GM23338 (cell line): ENCODE data around the gene DIO2. TPM values are rescaled to one million over a fixed set of nuclear protein-coding genes. Genes with fewer than 3 reads are reported as not detected.

Source experiments
- ATAC-seq: fragments of 200-7000 bp; cut with Tn5 transposase; 3 replicates; pipeline ENCODE4 v1.9.1; 2020
- DNase-seq: peaks from one replicate; pipeline ENCODE4 v3.0.0-alpha.2; 2015; ENCODE audit warnings: low spot score
- H2AFZ ChIP-seq: fragments of 200-600 bp; sonication (generic); 2 replicates; pipeline ENCODE4 v1.8.0; 2016; ENCODE audit warnings: antibody characterized with exemption, mild to moderate bottlenecking, moderate library complexity
- H3F3A ChIP-seq: fragments of 200-600 bp; sonication (generic); replicated peaks from 2 replicates; pipeline ENCODE4 v1.8.0; 2017; ENCODE audit warnings: antibody characterized with exemption, mixed run types, low read depth
- H3K27ac ChIP-seq: fragments of 200-600 bp; sonication (generic); 2 replicates; pipeline ENCODE4 v1.6.1; 2016; ENCODE audit warnings: low read depth
- H3K27me3 ChIP-seq: fragments of 200-600 bp; sonication (generic); 2 replicates; pipeline ENCODE4 v1.8.0; 2016; ENCODE audit warnings: mild to moderate bottlenecking, mixed run types, moderate library complexity; ENCODE audit not compliant: insufficient read depth
- H3K36me3 ChIP-seq: fragments of 200-600 bp; sonication (generic); 2 replicates; pipeline ENCODE4 v1.8.0; 2016; ENCODE audit warnings: mild to moderate bottlenecking; ENCODE audit not compliant: insufficient read depth
- H3K4me1 ChIP-seq: fragments of 200-600 bp; sonication (generic); 2 replicates; pipeline ENCODE4 v1.8.0; 2016; ENCODE audit warnings: mild to moderate bottlenecking, moderate library complexity; ENCODE audit not compliant: insufficient read depth
- H3K4me2 ChIP-seq: fragments of 200-600 bp; sonication (generic); 2 replicates; pipeline ENCODE4 v1.7.1; 2017; ENCODE audit warnings: mixed run types
- H3K4me3 ChIP-seq: fragments of 200-600 bp; sonication (generic); 2 replicates; pipeline ENCODE4 v1.6.1; 2016; ENCODE audit warnings: mixed run types
- H3K79me2 ChIP-seq: fragments of 200-600 bp; sonication (generic); replicated peaks from 2 replicates; pipeline ENCODE4 v1.8.0; 2017; ENCODE audit warnings: mild to moderate bottlenecking; ENCODE audit not compliant: insufficient read depth
- H3K9me2 ChIP-seq: fragments of 200-600 bp; sonication (generic); 2 replicates; pipeline ENCODE4 v1.8.0; 2017; ENCODE audit not compliant: insufficient read depth
- H4K20me1 ChIP-seq: fragments of 200-600 bp; sonication (generic); replicated peaks from 2 replicates; pipeline ENCODE4 v1.8.0; 2017; ENCODE audit warnings: mild to moderate bottlenecking; ENCODE audit not compliant: insufficient read depth
- H3K27ac Mint-ChIP-seq: 2 replicates; pipeline ENCODE4 v1.8.0; 2020; ENCODE audit warnings: inconsistent platforms, mild to moderate bottlenecking, moderate library complexity, mixed read lengths
- H3K27me3 Mint-ChIP-seq: 3 replicates; pipeline ENCODE4 v1.8.0; 2022; ENCODE audit warnings: low read depth, mild to moderate bottlenecking, moderate library complexity, mixed read lengths, inconsistent platforms; ENCODE audit not compliant: insufficient read depth, poor library complexity
- H3K36me3 Mint-ChIP-seq: 3 replicates; pipeline ENCODE4 v1.8.0; 2021; ENCODE audit warnings: low read depth, mild to moderate bottlenecking, inconsistent platforms, moderate library complexity, mixed read lengths
- H3K4me1 Mint-ChIP-seq: 3 replicates; pipeline ENCODE4 v1.8.0; 2020; ENCODE audit warnings: mild to moderate bottlenecking, inconsistent platforms, mixed read lengths
- H3K4me3 Mint-ChIP-seq: 3 replicates; pipeline ENCODE4 v1.8.0; 2021; ENCODE audit warnings: moderate library complexity, mild to moderate bottlenecking, inconsistent platforms, mixed read lengths
- H3K9me3 Mint-ChIP-seq: 3 replicates; pipeline ENCODE4 v1.8.0; 2020; ENCODE audit warnings: moderate library complexity, mild to moderate bottlenecking, inconsistent platforms, mixed read lengths
- CREB1 ChIP-seq: fragments of 250-450 bp; sonication (Bioruptor Pico); IDR thresholded peaks from 2 replicates; pipeline ENCODE4 v1.5.0; 2020; ENCODE audit warnings: low read depth, mild to moderate bottlenecking, moderate library complexity
- EZH2 ChIP-seq: fragments of 200-600 bp; sonication (generic); IDR thresholded peaks from one replicate; pipeline ENCODE4 v1.8.0; 2017; ENCODE audit warnings: antibody characterized with exemption, mild to moderate bottlenecking, low read depth; ENCODE audit not compliant: unreplicated experiment
- EZH2phosphoT487 ChIP-seq: fragments of 200-600 bp; sonication (generic); IDR thresholded peaks from one replicate; pipeline ENCODE4 v1.8.1; 2018; ENCODE audit warnings: antibody characterized with exemption; ENCODE audit not compliant: unreplicated experiment
- JUNB ChIP-seq: IDR thresholded peaks from one replicate; pipeline ENCODE4 v1.6.1; 2016; ENCODE audit warnings: antibody characterized with exemption; ENCODE audit not compliant: unreplicated experiment
- NANOG ChIP-seq: IDR thresholded peaks from 2 replicates; pipeline ENCODE4 v1.6.1; 2016; ENCODE audit warnings: antibody characterized with exemption, borderline replicate concordance
- POLR2AphosphoS5 ChIP-seq: IDR thresholded peaks from 2 replicates; pipeline ENCODE4 v1.6.1; 2016; ENCODE audit warnings: antibody characterized with exemption, low read depth
- STAT1 ChIP-seq: IDR thresholded peaks from one replicate; pipeline ENCODE4 v1.6.1; 2016; ENCODE audit warnings: antibody characterized with exemption; ENCODE audit not compliant: unreplicated experiment
- ZNF114 ChIP-seq: fragments of 250-450 bp; sonication (Bioruptor Pico); IDR thresholded peaks from 2 replicates; pipeline ENCODE4 v1.5.0; 2020; ENCODE audit warnings: mild to moderate bottlenecking, moderate library complexity
- ZNF331 ChIP-seq: fragments of 250-450 bp; sonication (Bioruptor Pico); IDR thresholded peaks from 2 replicates; pipeline ENCODE4 v1.5.0; 2020; ENCODE audit warnings: low read depth, mild to moderate bottlenecking, moderate library complexity
- polyA plus RNA-seq: library from polyadenylated mRNA; unstranded; fragments of >200 nt; fragmentation: Nextera tagmentation; extraction: Ambion mirVana; gene quantifications from 2 replicates; pipeline ENCODE4 v1.2.1, GENCODE V29; 2016
- total RNA-seq: library from RNA; depleted of rRNA; stranded (reverse); fragments of >200 nt; shearing (Covaris generic); gene quantifications from 2 replicates; pipeline ENCODE4 v1.2.3, GENCODE V29; 2014
- TF ChIP-seq, protein P1 (sequence below), 2 experiments: fragments of 200-600 bp in 1 of 2; sonication (generic) in 1 of 2; conservative IDR thresholded peaks; 2 replicates each; pipeline versions ENCODE4 v1.5.1 to v1.6.1; 2016 to 2017; ENCODE audit warnings: antibody characterized with exemption in 2 of 2, low read depth in 2 of 2, mild to moderate bottlenecking in 2 of 2, moderate library complexity in 1 of 2
- TF ChIP-seq, protein P2 (sequence below): IDR thresholded peaks from one replicate; pipeline ENCODE4 v1.6.1; 2018; ENCODE audit warnings: antibody characterized with exemption; ENCODE audit not compliant: unreplicated experiment
- TF ChIP-seq, protein P3 (sequence below): IDR thresholded peaks from 2 replicates; pipeline ENCODE4 v1.6.1; 2016; ENCODE audit warnings: antibody characterized with exemption
- TF ChIP-seq, protein P4 (sequence below): fragments of 250-450 bp; sonication (Bioruptor Pico); IDR thresholded peaks from 2 replicates; pipeline ENCODE4 v1.5.0; 2020; ENCODE audit warnings: mild to moderate bottlenecking, moderate library complexity

DIO2 gene
- total and polyA plus RNA-seq, 2 experiments from 2014 or later = 0.05 to 0.17 TPM

DNA sequence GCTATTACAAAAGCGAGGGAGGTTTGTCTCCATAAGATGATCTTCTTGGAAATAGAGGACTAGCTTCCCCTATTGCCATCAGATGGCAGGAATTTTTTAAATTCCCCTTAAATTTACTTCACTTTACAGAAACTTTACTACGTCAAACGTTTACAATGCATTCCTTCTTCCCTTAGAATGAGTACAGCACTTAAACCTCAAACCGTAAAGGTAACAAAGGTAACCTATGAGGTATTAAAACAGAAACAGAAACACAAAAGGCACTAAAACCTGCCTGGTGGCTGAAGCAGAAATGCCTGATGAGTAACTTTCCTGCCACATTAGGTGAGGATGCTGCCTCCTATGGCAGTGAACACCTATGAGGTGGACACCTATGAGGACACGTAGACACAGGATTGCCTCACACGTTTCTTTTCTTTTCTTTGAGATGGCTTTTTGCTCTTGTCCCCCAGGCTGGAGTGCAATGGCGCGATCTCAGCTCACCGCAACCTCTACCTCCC, 25.0 kb downstream of the DIO2 start:
- no peaks in the 10 kb centered on the region for H3K4me1 ChIP-seq
- Mint-ChIP-seq H3K27me3 (no peaks in the 10 kb centered on the region), H3K27ac (no peak overlapping the region), H3K9me3 (no peaks in the 10 kb centered on the region), H3K36me3 (no peaks in the 10 kb centered on the region), H3K4me3 (no peak overlapping the region), H3K4me1 (no peaks in the 10 kb centered on the region)
- ATAC-seq (no peak), DNase-seq (no peak)
- H3K27ac ChIP-seq = no peak overlapping the region
- no peaks in the 10 kb centered on the region for H3K9me2 ChIP-seq
- no peaks in the 10 kb centered on the region for H3K36me3 ChIP-seq
- no peak for TF ChIP-seq POLR2AphosphoS5
- TF ChIP-seq, protein P1, sequence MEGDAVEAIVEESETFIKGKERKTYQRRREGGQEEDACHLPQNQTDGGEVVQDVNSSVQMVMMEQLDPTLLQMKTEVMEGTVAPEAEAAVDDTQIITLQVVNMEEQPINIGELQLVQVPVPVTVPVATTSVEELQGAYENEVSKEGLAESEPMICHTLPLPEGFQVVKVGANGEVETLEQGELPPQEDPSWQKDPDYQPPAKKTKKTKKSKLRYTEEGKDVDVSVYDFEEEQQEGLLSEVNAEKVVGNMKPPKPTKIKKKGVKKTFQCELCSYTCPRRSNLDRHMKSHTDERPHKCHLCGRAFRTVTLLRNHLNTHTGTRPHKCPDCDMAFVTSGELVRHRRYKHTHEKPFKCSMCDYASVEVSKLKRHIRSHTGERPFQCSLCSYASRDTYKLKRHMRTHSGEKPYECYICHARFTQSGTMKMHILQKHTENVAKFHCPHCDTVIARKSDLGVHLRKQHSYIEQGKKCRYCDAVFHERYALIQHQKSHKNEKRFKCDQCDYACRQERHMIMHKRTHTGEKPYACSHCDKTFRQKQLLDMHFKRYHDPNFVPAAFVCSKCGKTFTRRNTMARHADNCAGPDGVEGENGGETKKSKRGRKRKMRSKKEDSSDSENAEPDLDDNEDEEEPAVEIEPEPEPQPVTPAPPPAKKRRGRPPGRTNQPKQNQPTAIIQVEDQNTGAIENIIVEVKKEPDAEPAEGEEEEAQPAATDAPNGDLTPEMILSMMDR (conservative IDR thresholded peaks at IDR 0.05; ENCODE audit: low read depth in 2 of 2) = no peak
- TF ChIP-seq, protein P2, sequence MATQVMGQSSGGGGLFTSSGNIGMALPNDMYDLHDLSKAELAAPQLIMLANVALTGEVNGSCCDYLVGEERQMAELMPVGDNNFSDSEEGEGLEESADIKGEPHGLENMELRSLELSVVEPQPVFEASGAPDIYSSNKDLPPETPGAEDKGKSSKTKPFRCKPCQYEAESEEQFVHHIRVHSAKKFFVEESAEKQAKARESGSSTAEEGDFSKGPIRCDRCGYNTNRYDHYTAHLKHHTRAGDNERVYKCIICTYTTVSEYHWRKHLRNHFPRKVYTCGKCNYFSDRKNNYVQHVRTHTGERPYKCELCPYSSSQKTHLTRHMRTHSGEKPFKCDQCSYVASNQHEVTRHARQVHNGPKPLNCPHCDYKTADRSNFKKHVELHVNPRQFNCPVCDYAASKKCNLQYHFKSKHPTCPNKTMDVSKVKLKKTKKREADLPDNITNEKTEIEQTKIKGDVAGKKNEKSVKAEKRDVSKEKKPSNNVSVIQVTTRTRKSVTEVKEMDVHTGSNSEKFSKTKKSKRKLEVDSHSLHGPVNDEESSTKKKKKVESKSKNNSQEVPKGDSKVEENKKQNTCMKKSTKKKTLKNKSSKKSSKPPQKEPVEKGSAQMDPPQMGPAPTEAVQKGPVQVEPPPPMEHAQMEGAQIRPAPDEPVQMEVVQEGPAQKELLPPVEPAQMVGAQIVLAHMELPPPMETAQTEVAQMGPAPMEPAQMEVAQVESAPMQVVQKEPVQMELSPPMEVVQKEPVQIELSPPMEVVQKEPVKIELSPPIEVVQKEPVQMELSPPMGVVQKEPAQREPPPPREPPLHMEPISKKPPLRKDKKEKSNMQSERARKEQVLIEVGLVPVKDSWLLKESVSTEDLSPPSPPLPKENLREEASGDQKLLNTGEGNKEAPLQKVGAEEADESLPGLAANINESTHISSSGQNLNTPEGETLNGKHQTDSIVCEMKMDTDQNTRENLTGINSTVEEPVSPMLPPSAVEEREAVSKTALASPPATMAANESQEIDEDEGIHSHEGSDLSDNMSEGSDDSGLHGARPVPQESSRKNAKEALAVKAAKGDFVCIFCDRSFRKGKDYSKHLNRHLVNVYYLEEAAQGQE = no peak
- no peak for TF ChIP-seq EZH2
- TF ChIP-seq CREB1 = no peak
- no peak for TF ChIP-seq EZH2phosphoT487
- no peak for TF ChIP-seq STAT1
- TF ChIP-seq, protein P3, sequence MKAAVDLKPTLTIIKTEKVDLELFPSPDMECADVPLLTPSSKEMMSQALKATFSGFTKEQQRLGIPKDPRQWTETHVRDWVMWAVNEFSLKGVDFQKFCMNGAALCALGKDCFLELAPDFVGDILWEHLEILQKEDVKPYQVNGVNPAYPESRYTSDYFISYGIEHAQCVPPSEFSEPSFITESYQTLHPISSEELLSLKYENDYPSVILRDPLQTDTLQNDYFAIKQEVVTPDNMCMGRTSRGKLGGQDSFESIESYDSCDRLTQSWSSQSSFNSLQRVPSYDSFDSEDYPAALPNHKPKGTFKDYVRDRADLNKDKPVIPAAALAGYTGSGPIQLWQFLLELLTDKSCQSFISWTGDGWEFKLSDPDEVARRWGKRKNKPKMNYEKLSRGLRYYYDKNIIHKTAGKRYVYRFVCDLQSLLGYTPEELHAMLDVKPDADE = no peak
- TF ChIP-seq ZNF331 (CRISPR knock-in tag) = no peak
- no peak for TF ChIP-seq JUNB
- no peak for TF ChIP-seq ZNF114 (CRISPR knock-in tag)
- TF ChIP-seq NANOG = no peak
- TF ChIP-seq, protein P4, sequence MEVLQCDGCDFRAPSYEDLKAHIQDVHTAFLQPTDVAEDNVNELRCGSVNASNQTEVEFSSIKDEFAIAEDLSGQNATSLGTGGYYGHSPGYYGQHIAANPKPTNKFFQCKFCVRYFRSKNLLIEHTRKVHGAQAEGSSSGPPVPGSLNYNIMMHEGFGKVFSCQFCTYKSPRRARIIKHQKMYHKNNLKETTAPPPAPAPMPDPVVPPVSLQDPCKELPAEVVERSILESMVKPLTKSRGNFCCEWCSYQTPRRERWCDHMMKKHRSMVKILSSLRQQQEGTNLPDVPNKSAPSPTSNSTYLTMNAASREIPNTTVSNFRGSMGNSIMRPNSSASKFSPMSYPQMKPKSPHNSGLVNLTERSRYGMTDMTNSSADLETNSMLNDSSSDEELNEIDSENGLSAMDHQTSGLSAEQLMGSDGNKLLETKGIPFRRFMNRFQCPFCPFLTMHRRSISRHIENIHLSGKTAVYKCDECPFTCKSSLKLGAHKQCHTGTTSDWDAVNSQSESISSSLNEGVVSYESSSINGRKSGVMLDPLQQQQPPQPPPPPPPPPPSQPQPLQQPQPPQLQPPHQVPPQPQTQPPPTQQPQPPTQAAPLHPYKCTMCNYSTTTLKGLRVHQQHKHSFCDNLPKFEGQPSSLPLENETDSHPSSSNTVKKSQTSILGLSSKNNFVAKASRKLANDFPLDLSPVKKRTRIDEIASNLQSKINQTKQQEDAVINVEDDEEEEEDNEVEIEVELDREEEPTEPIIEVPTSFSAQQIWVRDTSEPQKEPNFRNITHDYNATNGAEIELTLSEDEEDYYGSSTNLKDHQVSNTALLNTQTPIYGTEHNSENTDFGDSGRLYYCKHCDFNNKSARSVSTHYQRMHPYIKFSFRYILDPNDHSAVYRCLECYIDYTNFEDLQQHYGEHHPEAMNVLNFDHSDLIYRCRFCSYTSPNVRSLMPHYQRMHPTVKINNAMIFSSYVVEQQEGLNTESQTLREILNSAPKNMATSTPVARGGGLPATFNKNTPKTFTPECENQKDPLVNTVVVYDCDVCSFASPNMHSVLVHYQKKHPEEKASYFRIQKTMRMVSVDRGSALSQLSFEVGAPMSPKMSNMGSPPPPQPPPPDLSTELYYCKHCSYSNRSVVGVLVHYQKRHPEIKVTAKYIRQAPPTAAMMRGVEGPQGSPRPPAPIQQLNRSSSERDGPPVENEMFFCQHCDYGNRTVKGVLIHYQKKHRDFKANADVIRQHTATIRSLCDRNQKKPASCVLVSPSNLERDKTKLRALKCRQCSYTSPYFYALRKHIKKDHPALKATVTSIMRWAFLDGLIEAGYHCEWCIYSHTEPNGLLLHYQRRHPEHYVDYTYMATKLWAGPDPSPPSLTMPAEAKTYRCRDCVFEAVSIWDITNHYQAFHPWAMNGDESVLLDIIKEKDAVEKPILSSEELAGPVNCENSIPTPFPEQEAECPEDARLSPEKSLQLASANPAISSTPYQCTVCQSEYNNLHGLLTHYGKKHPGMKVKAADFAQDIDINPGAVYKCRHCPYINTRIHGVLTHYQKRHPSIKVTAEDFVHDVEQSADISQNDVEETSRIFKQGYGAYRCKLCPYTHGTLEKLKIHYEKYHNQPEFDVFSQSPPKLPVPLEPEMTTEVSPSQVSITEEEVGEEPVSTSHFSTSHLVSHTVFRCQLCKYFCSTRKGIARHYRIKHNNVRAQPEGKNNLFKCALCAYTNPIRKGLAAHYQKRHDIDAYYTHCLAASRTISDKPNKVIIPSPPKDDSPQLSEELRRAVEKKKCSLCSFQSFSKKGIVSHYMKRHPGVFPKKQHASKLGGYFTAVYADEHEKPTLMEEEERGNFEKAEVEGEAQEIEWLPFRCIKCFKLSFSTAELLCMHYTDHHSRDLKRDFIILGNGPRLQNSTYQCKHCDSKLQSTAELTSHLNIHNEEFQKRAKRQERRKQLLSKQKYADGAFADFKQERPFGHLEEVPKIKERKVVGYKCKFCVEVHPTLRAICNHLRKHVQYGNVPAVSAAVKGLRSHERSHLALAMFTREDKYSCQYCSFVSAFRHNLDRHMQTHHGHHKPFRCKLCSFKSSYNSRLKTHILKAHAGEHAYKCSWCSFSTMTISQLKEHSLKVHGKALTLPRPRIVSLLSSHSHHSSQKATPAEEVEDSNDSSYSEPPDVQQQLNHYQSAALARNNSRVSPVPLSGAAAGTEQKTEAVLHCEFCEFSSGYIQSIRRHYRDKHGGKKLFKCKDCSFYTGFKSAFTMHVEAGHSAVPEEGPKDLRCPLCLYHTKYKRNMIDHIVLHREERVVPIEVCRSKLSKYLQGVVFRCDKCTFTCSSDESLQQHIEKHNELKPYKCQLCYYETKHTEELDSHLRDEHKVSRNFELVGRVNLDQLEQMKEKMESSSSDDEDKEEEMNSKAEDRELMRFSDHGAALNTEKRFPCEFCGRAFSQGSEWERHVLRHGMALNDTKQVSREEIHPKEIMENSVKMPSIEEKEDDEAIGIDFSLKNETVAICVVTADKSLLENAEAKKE (CRISPR knock-in tag) = no peak
- H4K20me1 ChIP-seq = no peaks in the 10 kb centered on the region
- no peaks in the 10 kb centered on the region for H3F3A ChIP-seq
- no peaks in the 10 kb centered on the region for H3K79me2 ChIP-seq
- H3K4me3 ChIP-seq = no peak overlapping the region
- no peak overlapping the region for H2AFZ ChIP-seq
- H3K4me2 ChIP-seq = no peak overlapping the region
- H3K27me3 ChIP-seq = no peaks in the 10 kb centered on the region
